Measurements from ENCODE around the gene FAM229A.
"Not testable (repeated sequence)": the region's sequence is repeated elsewhere in the genome, so short reads cannot be mapped to it uniquely, and the experiment has no call there.

Gene FAM229A

GRCh38 chr1:32363713-32364112 is 1.4 kb upstream of the FAM229A start:
- DNase-seq (ENCODE audit: low spot score), result no peak
- in situ Hi-C loops (cut with MboI; ENCODE audit: low sequenced_read_pairs, unreplicated experiment), result no loop called here
- no peak for TF ChIP-seq CTCF (IDR thresholded peaks at IDR 0.05; ENCODE audit: borderline replicate concordance, control extremely low read depth, extremely low read depth, insufficient read depth, missing control alignments)

GRCh38 chr1:32361674-32362473 is 411 bp downstream of the FAM229A start:
- peak; percentile 68 for DNase-seq (ENCODE audit: low spot score)
- no peak for TF ChIP-seq CTCF (IDR thresholded peaks at IDR 0.05; ENCODE audit: borderline replicate concordance, control extremely low read depth, extremely low read depth, insufficient read depth, missing control alignments)
- in situ Hi-C loops (cut with MboI; ENCODE audit: low sequenced_read_pairs, unreplicated experiment), result no loop called here

- no peak for DNase-seq (ENCODE audit: low spot score)
- in situ Hi-C loops (cut with MboI; ENCODE audit: low sequenced_read_pairs, unreplicated experiment), result no loop called here
- no peak for TF ChIP-seq CTCF (IDR thresholded peaks at IDR 0.05; ENCODE audit: borderline replicate concordance, control extremely low read depth, extremely low read depth, insufficient read depth, missing control alignments)
These were observed 994 bp downstream of the FAM229A start for GRCh38 chr1:32361308-32361673.

GRCh38 chr1:32358435-32358834 is 3.9 kb downstream of the FAM229A start:
- no peak for DNase-seq (ENCODE audit: low spot score)
- TF ChIP-seq CTCF (IDR thresholded peaks at IDR 0.05; ENCODE audit: borderline replicate concordance, control extremely low read depth, extremely low read depth, insufficient read depth, missing control alignments), result no peak

GRCh38 chr1:32357614-32358013 is 4.7 kb downstream of the FAM229A start:
- no peak for DNase-seq (ENCODE audit: low spot score)
- in situ Hi-C loops (cut with MboI; ENCODE audit: low sequenced_read_pairs, unreplicated experiment), result no loop called here
- TF ChIP-seq CTCF (IDR thresholded peaks at IDR 0.05; ENCODE audit: borderline replicate concordance, control extremely low read depth, extremely low read depth, insufficient read depth, missing control alignments), result no peak

More at GRCh38 chr1:32358435-32358834, 3.9 kb downstream of the FAM229A start:
- in situ Hi-C loops (cut with MboI; ENCODE audit: low sequenced_read_pairs, unreplicated experiment), result no loop called here

GRCh38 chr1:32356478-32356877 is 5.8 kb downstream of the FAM229A start:
- TF ChIP-seq CTCF (IDR thresholded peaks at IDR 0.05; ENCODE audit: borderline replicate concordance, control extremely low read depth, extremely low read depth, insufficient read depth, missing control alignments), result no peak
- no peak for DNase-seq (ENCODE audit: low spot score)
- in situ Hi-C loops (cut with MboI; ENCODE audit: low sequenced_read_pairs, unreplicated experiment), result no loop called here

GRCh38 chr1:32355778-32356177 is 6.5 kb downstream of the FAM229A start:
- in situ Hi-C loops (cut with MboI; ENCODE audit: low sequenced_read_pairs, unreplicated experiment); DNase-seq (ENCODE audit: low spot score): not testable (repeated sequence)
